Measurements from ENCODE around the gene GSG1L2. TPM values are rescaled to one million over a fixed set of nuclear protein-coding genes. Genes with fewer than 3 reads are reported as not detected.

GSG1L2 gene
- total RNA-seq, 1 experiment from 2014 or later = not detected

- CTCF ChIA-PET = interaction anchor here (0.6 kb wide), 1 partner anchor 14 kb away, joined by 7 read pairs; no protein-coding TSS in a partner anchor
- Histone ChIP-seq H3K27me3 (ENCODE audit: control insufficient read depth, insufficient read depth, low read length) (no peaks in the 10 kb centered on the region; the same call in 1 of the 2 replicates), H3K4me1 (ENCODE audit: control insufficient read depth, insufficient read depth, low read length) (no peaks in the 10 kb centered on the region), H3K4me3 (ENCODE audit: low read depth in 2 of 2, low read length in 2 of 2) (no peak overlapping the region), H3K36me3 (ENCODE audit: control insufficient read depth, insufficient read depth, low read length) (no peaks in the 10 kb centered on the region), H3K9me3 (ENCODE audit: control insufficient read depth, insufficient read depth, low read depth, low read length) (no peaks in the 10 kb centered on the region), H3K27ac (ENCODE audit: low read length) (no peak overlapping the region)
- ATAC-seq (no peak), DNase-seq (ENCODE audit: low read depth, low spot score) (no peak)
- POLR2A ChIA-PET = no interaction called here
- in situ Hi-C loops (cut with HindIII; ENCODE audit: low pct_unique_long_range_greater_than_20kb, low sequenced_read_pairs) = no loop called here
- TF ChIP-seq CTCF (IDR thresholded peaks at IDR 0.05) (no peak), TCF7L2 (IDR thresholded peaks at IDR 0.05; ENCODE audit: low read depth, low read length) (no peak), REST (IDR thresholded peaks at IDR 0.05; ENCODE audit: insufficient read depth in 1 of 2, low read depth in 2 of 2, low read length in 1 of 2) (no peak), POLR2AphosphoS5 (IDR thresholded peaks at IDR 0.05; ENCODE audit: low read depth, low read length) (no peak)
- no TSS peak for BruUV-seq (replicated peaks)
- intact Hi-C loops (cut with micrococcal nuclease; ENCODE audit: unreplicated experiment) = no loop called here
These were observed 37.9 kb upstream of the GSG1L2 start for GRCh38 chr17:9859781-9860180.

GRCh38 chr17:9855036-9855435, 33.2 kb upstream of the GSG1L2 start:
- Histone ChIP-seq H3K36me3 (ENCODE audit: control insufficient read depth, insufficient read depth, low read length) (no peaks in the 10 kb centered on the region), H3K4me3 (ENCODE audit: low read depth in 2 of 2, low read length in 2 of 2) (no peak overlapping the region), H3K27me3 (ENCODE audit: control insufficient read depth, insufficient read depth, low read length) (no peaks in the 10 kb centered on the region), H3K9me3 (ENCODE audit: control insufficient read depth, insufficient read depth, low read depth, low read length) (no peaks in the 10 kb centered on the region), H3K4me1 (ENCODE audit: control insufficient read depth, insufficient read depth, low read length) (no peaks in the 10 kb centered on the region), H3K27ac (ENCODE audit: low read length) (no peak overlapping the region)
- no TSS peak for BruUV-seq (replicated peaks)
- ATAC-seq (no peak), DNase-seq (ENCODE audit: low read depth, low spot score) (no peak)
- TF ChIP-seq CTCF (IDR thresholded peaks at IDR 0.05) (no peak), REST (IDR thresholded peaks at IDR 0.05; ENCODE audit: insufficient read depth in 1 of 2, low read depth in 2 of 2, low read length in 1 of 2) (no peak)
- intact Hi-C loops (cut with micrococcal nuclease; ENCODE audit: unreplicated experiment) (no loop called here), in situ Hi-C loops (cut with HindIII; ENCODE audit: low pct_unique_long_range_greater_than_20kb, low sequenced_read_pairs) (no loop called here)
- POLR2A ChIA-PET = no interaction called here
- CTCF ChIA-PET = no interaction called here

Data from Panc1 (cell line).